Peyer's patch (tissue), 4 donors: ENCODE results near the gene KRT7.

Experiments used
- POLR2A ChIP-seq, 2 donors: fragments of 450-650 bp; IDR thresholded peaks; one replicate each; pipeline ENCODE4 v1.5.1; 2017; ENCODE audit warnings: antibody characterized with exemption in 2 of 2, mild to moderate bottlenecking in 2 of 2, moderate library complexity in 2 of 2
- TF ChIP-seq, protein P1 (sequence below), 6 experiments: fragments of 450-650 bp in 4 of 6; fragments of 200-600 bp in 2 of 6; sonication (generic) in 1 of 6; IDR thresholded peaks; one replicate each; pipeline ENCODE4 v1.5.1; 2017 to 2019; ENCODE audit warnings: antibody characterized with exemption in 6 of 6, mild to moderate bottlenecking in 3 of 6, moderate library complexity in 1 of 6

DNA sequence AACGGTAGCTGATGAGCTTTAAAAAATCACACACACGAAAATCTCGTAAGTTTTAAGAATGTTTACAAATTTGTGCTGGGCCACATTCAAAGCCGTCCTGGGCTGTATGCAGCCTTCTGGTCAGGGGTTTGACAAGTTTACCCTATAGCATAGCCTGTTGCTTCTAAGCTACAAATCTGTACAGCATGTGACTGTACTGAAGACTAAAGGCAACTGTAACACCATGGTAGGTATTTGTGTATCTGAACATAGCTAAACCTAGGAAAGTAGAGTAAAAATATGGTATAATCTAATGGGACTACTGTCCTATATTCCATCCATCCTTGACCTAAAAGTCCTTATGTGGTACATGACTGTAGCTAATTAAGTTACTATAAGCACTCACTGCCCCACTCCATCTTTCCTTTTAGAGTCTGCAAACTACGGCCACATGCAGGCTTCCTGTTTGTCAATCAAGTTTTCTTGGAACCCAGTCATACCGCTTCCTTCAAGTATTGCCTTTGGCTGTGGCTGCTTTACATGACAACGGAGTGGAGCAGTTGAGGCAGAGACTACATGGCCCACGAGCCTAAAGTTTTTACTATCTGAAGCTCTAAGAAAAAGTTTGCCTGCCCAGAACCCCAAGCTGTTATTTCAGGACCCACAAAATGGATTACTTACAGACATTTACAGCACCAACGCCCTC lies 18.5 kb downstream of the KRT7 start:
- no peak for TF ChIP-seq POLR2A (IDR thresholded peaks at IDR 0.05)
- TF ChIP-seq, protein P1, sequence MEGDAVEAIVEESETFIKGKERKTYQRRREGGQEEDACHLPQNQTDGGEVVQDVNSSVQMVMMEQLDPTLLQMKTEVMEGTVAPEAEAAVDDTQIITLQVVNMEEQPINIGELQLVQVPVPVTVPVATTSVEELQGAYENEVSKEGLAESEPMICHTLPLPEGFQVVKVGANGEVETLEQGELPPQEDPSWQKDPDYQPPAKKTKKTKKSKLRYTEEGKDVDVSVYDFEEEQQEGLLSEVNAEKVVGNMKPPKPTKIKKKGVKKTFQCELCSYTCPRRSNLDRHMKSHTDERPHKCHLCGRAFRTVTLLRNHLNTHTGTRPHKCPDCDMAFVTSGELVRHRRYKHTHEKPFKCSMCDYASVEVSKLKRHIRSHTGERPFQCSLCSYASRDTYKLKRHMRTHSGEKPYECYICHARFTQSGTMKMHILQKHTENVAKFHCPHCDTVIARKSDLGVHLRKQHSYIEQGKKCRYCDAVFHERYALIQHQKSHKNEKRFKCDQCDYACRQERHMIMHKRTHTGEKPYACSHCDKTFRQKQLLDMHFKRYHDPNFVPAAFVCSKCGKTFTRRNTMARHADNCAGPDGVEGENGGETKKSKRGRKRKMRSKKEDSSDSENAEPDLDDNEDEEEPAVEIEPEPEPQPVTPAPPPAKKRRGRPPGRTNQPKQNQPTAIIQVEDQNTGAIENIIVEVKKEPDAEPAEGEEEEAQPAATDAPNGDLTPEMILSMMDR (IDR thresholded peaks at IDR 0.05), result no peak
